SK-N-SH treated with all-trans-retinoic acid at 6 μM for 48 hours (cell line): Measurements from ENCODE around the gene ACKR3.

Source experiments
- ARNTL ChIP-seq: fragments of 450-650 bp; formaldehyde crosslinking; IDR thresholded peaks from 2 replicates; pipeline ENCODE4 v1.5.0; 2020; ENCODE audit warnings: low read depth, mild to moderate bottlenecking, moderate library complexity, borderline replicate concordance
- ESRRG ChIP-seq: fragments of 250-450 bp; sonication (Bioruptor Pico); IDR thresholded peaks from 2 replicates; pipeline ENCODE4 v1.6.1; 2021; ENCODE audit warnings: mild to moderate bottlenecking
- ISL1 ChIP-seq: fragments of 250-450 bp; sonication (Bioruptor Pico); IDR thresholded peaks from 2 replicates; pipeline ENCODE4 v2.1.2; 2022; ENCODE audit warnings: mild to moderate bottlenecking, moderate library complexity
- PATZ1 ChIP-seq: fragments of 250-450 bp; sonication (Bioruptor Pico); IDR thresholded peaks from 2 replicates; pipeline ENCODE4 v1.8.0; 2020; ENCODE audit warnings: mild to moderate bottlenecking, moderate library complexity, borderline replicate concordance
- PPARA ChIP-seq: fragments of 250-450 bp; sonication (Bioruptor Pico); IDR thresholded peaks from 2 replicates; pipeline ENCODE4 v1.5.0; 2020; ENCODE audit warnings: mild to moderate bottlenecking, borderline replicate concordance
- ZC3H10 ChIP-seq: fragments of 250-450 bp; sonication (Bioruptor Pico); IDR thresholded peaks from 2 replicates; pipeline ENCODE4 v1.5.1; 2021; ENCODE audit warnings: mild to moderate bottlenecking, moderate library complexity
- ZFP3 ChIP-seq: fragments of 250-450 bp; sonication (Bioruptor Pico); IDR thresholded peaks from 2 replicates; pipeline ENCODE4 v1.5.0; 2020; ENCODE audit warnings: mild to moderate bottlenecking, moderate library complexity
- ZNF565 ChIP-seq: fragments of 450-650 bp; formaldehyde crosslinking; conservative IDR thresholded peaks from 2 replicates; pipeline ENCODE4 v1.5.0; 2020; ENCODE audit warnings: low read depth, mild to moderate bottlenecking, moderate library complexity
- ZNF70 ChIP-seq: fragments of 450-650 bp; formaldehyde crosslinking; IDR thresholded peaks from 2 replicates; pipeline ENCODE4 v1.5.0; 2020; ENCODE audit warnings: mild to moderate bottlenecking, moderate library complexity

DNA sequence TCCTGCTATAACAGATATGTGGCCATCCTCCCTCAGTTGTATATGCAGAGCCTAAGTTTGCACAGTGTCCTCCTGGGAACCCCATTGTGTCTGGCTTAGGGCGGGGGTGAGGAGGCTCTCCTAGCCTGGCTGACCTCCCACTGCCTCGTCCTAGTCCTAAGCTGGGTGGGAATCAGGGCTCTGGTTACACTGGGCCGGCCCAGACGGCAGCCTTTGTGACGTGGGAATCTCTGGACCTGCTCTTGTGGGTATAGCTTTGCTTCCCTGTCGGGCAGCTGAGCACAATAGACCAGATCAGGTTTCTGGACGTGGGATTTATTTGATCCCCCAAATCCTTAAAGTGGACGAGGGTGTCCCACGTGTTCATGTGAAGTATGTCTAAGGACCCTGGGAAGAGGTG, 2.9 kb downstream of the ACKR3 start:
- TF ChIP-seq ISL1 (no peak), ESRRG (CRISPR knock-in tag) (no peak), PPARA (CRISPR knock-in tag) (no peak), ARNTL (no peak), ZC3H10 (no peak), ZFP3 (no peak), PATZ1 (CRISPR knock-in tag) (no peak), ZNF565 (CRISPR knock-in tag) (no peak), ZNF70 (no peak)
